Activated CD4-positive, alpha-beta T cell treated with anti-CD3 and anti-CD28 coated beads for 48 hours (primary cell): Measurements from ENCODE around the gene VARS2.

Experiments used
- DNase-seq: peaks from one replicate; pipeline ENCODE4 v3.0.0-alpha.2; 2020

VARS2 gene

GRCh38 chr6:30884521-30885480 is 29.2 kb upstream of the VARS2 start:
- DNase-seq, result peak; percentile 61

- DNase-seq, result no peak
These were observed 28.5 kb upstream of the VARS2 start for GRCh38 chr6:30885481-30885998.

- peak; percentile 52 for DNase-seq
These were observed 27.8 kb upstream of the VARS2 start for GRCh38 chr6:30885999-30886896.

DNA sequence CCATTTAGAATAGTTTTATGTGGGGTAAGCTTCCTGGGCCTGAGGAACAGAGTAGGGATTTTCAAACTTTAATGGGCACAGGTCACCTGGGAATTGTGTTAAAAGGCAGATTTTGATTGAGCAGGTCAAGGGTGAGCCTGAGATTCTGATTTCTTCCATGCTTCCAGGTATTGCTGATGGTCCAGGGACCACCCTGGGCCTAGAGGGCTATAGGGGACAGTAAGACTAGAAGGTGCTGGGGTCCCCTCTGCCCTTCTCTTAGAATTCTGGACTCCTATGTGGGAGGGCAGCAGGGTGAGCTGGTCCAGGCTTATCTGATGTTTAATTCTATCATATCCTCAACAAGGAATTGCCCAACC is 27.2 kb upstream of the VARS2 start:
- no peak for DNase-seq

GRCh38 chr6:30887901-30888815 is 25.9 kb upstream of the VARS2 start:
- DNase-seq, result no peak

- no peak for DNase-seq
These were observed 25.1 kb upstream of the VARS2 start for GRCh38 chr6:30888816-30889495.

GRCh38 chr6:30889496-30889885 is 24.5 kb upstream of the VARS2 start:
- DNase-seq, result no peak

GRCh38 chr6:30889921-30890645 is 24.0 kb upstream of the VARS2 start:
- DNase-seq, result no peak

DNA sequence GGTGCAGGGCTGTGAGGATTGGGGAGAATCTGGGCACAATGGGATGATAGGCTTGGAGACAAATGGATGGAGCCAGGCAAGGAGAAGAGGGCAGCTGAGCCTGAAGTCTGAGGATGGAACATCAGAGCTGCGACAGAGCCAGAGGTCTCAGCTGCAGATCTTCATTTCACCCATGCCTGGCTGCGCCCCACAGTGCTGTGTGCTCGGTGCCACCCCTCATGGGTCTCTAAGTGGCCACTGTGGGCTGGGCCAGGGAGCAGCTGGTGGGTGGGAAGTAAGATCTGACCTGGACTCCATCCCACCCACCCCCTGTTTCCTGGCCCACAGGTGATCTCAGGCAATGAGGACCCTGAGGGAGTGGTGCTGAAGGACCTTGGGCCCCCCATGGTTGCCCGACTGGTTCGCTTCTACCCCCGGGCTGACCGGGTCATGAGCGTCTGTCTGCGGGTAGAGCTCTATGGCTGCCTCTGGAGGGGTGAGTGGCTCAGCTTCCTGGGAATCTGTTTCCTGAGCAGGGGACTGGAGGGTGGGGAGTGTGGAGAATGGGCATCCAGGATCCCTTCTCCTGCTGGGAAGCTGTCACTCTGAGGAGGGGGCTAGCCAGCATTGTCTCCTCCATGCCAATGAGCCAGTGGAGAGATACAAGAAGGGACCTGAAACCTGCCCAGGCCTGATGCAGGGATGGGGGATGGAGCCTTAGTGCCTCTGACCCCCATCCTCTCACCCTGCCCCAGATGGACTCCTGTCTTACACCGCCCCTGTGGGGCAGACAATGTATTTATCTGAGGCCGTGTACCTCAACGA is 23.2 kb upstream of the VARS2 start:
- no peak for DNase-seq

GRCh38 chr6:30891450-30891723 is 22.7 kb upstream of the VARS2 start:
- no peak for DNase-seq

GRCh38 chr6:30891816-30892538 is 22.1 kb upstream of the VARS2 start:
- no peak for DNase-seq

DNA sequence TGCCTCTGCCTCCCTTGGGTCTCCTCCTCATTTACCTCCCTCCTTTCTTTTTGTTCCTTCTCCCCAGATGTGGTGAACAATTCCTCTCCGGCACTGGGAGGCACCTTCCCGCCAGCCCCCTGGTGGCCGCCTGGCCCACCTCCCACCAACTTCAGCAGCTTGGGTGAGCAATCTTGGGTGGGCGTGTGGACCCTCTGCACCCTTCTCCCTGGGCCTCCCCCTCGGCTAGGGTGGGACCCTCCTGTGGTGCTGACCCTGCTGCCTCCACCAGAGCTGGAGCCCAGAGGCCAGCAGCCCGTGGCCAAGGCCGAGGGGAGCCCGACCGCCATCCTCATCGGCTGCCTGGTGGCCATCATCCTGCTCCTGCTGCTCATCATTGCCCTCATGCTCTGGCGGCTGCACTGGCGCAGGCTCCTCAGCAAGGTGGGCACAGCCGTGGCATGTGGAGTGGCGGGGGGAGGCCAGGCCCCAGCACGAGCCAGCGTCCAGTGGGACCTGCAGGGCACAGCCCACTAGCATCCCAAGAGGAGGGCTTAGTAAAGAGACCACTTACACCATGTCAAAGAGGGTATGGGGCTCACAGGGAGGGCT is 20.9 kb upstream of the VARS2 start:
- DNase-seq, result no peak

GRCh38 chr6:30893666-30894065 is 20.4 kb upstream of the VARS2 start:
- DNase-seq, result no peak

GRCh38 chr6:30894381-30894780 is 19.7 kb upstream of the VARS2 start:
- no peak for DNase-seq

DNA sequence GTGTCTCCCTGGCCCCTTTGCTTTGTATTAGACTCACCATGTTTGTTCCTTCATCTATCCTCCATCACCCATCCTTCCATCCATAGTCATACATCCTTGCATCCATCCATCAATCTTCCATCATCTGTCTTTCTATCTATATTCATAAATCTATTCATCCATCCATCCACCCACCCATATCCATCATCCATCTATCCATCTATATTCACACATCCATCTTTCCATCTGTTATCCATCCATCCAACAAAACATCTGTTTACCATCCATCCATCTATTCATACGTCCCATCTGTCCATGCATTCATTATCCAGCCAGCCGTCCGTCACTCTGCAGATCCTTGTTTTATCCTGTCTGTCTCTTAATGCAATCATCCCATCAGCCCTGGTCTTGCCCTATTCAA is 19.1 kb upstream of the VARS2 start:
- no peak for DNase-seq

- no peak for DNase-seq
These were observed 18.7 kb upstream of the VARS2 start for GRCh38 chr6:30895343-30895742.

DNA sequence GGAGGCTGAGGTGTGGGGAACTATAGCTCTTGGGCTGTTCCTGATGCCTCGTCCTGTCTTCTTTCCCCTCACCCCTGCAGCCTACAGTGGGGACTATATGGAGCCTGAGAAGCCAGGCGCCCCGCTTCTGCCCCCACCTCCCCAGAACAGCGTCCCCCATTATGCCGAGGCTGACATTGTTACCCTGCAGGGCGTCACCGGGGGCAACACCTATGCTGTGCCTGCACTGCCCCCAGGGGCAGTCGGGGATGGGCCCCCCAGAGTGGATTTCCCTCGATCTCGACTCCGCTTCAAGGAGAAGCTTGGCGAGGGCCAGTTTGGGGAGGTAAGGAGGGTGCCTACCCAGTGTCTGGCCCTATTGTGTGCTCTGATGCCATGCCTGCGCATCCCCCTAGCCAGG is 17.5 kb upstream of the VARS2 start:
- DNase-seq, result no peak

GRCh38 chr6:30897882-30898281 is 16.2 kb upstream of the VARS2 start:
- DNase-seq, result no peak

GRCh38 chr6:30898750-30899360 is 15.2 kb upstream of the VARS2 start:
- DNase-seq, result no peak
